ENCODE results near the gene C1D.
A peak's percentile ranks its signal among the peaks of the same experiment; 100 is the strongest.
"Not testable (repeated sequence)": the region's sequence is repeated elsewhere in the genome, so short reads cannot be mapped to it uniquely, and the experiment has no call there.

The C1D gene

GRCh38 chr2:68062680-68063387 is at the start of gene C1D:
TSS of gene C1D (minus strand) at chr2:68063004. CDS start at chr2:68047310, 15,694 bp downstream.
- peak; percentile 85 for DNase-seq (ENCODE audit: low read depth)

- DNase-seq (ENCODE audit: low read depth): no peak
These were observed 47.3 kb upstream of the C1D start for GRCh38 chr2:68110102-68110501.

GRCh38 chr2:68108120-68108519 is 45.3 kb upstream of the C1D start:
- no peak for DNase-seq (ENCODE audit: low read depth)

- DNase-seq (ENCODE audit: low read depth): no peak
These were observed 44.7 kb upstream of the C1D start for GRCh38 chr2:68107475-68107874.

- no peak for DNase-seq (ENCODE audit: low read depth)
These were observed 41.5 kb upstream of the C1D start for GRCh38 chr2:68104111-68104835.

GRCh38 chr2:68103709-68104055 is 40.9 kb upstream of the C1D start:
- DNase-seq (ENCODE audit: low read depth): no peak

GRCh38 chr2:68103030-68103708 is 40.4 kb upstream of the C1D start:
- DNase-seq (ENCODE audit: low read depth): no peak

- no peak for DNase-seq (ENCODE audit: low read depth)
These were observed 37.4 kb upstream of the C1D start for GRCh38 chr2:68100189-68100588.

GRCh38 chr2:68099260-68099659 is 36.5 kb upstream of the C1D start:
- no peak for DNase-seq (ENCODE audit: low read depth)

- no peak for DNase-seq (ENCODE audit: low read depth)
These were observed 35.5 kb upstream of the C1D start for GRCh38 chr2:68098291-68098797.

- no peak for DNase-seq (ENCODE audit: low read depth)
These were observed 31.3 kb upstream of the C1D start for GRCh38 chr2:68094111-68094510.

GRCh38 chr2:68093634-68094033 is 30.8 kb upstream of the C1D start:
- DNase-seq (ENCODE audit: low read depth): no peak

GRCh38 chr2:68091439-68092034 is 28.7 kb upstream of the C1D start:
- DNase-seq (ENCODE audit: low read depth): no peak

- no peak for DNase-seq (ENCODE audit: low read depth)
These were observed 27.2 kb upstream of the C1D start for GRCh38 chr2:68089961-68090360.

GRCh38 chr2:68088940-68089339 is 26.1 kb upstream of the C1D start:
- DNase-seq (ENCODE audit: low read depth): no peak

- no peak for DNase-seq (ENCODE audit: low read depth)
These were observed 23.4 kb upstream of the C1D start for GRCh38 chr2:68086166-68086565.

GRCh38 chr2:68083346-68083745 is 20.5 kb upstream of the C1D start:
- DNase-seq (ENCODE audit: low read depth): no peak

- no peak for DNase-seq (ENCODE audit: low read depth)
These were observed 11.2 kb upstream of the C1D start for GRCh38 chr2:68074050-68074449.

GRCh38 chr2:68063797-68064646 is 1.2 kb upstream of the C1D start:
- DNase-seq (ENCODE audit: low read depth): not testable (repeated sequence)

GRCh38 chr2:68060652-68061051 is 2.2 kb downstream of the C1D start:
- no peak for DNase-seq (ENCODE audit: low read depth)

GRCh38 chr2:68059784-68060525 is 2.8 kb downstream of the C1D start:
- no peak for DNase-seq (ENCODE audit: low read depth)

All from stimulated activated CD8-positive, alpha-beta memory T cell treated with anti-CD3 and anti-CD28 coated beads, Interleukin-15, amount 100 ng/mL, for 24 hours (primary cell).